ENCODE results near the gene ATF3.
A peak's percentile ranks its signal among the peaks of the same experiment; 100 is the strongest.

ATF3 gene

DNA sequence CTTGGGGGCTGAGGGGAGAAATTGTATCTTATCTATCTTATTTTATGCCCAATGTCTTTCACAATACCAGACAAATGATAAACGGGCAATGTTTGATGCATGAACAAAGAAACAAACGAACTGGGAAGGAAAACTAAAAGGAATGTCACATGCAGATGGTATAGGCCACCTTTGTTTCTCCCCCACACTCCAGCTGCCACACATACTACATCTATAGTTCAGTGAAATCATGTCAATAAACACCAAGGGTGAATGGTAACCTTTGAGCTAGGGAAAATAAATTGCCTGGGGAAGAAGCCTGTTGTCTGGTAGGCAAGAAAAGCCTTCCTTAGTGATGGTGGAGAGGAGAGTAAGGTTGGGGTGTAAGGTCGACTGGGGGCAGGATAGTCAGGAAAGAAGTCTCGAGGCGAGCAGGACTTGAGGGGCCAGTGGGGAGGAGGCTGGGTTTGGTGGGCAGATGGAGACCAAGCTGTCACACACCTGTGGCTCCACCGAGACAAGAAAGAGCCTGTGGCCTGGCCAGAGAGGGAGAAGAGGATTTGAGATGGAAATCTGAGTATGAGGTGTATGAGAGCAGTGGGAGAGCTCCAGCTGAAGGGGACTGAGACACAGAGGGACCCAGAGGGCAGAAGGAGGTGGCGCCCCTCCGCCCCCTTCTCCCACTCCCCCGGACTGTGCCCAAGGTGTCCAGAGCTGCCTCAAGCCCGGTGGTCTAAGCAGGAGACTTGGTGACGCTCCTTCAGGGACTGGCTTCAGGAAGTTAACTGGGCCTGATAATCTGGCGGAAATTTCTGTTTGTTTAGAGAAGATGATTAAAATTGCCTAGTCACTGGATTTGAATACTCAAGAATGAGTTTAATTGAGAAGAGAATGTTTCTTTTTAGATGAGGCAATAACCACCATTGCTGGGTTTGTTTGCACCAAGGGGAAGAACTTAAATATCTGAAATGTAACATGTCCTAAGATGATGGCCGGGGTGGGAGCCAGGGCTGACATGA is 37.3 kb downstream of the ATF3 start:
- Histone ChIP-seq H3K27me3 (ENCODE audit: insufficient read depth, low read length, poor library complexity, severe bottlenecking) (no peaks in the 10 kb centered on the region), H3K36me3 (ENCODE audit: insufficient read depth, low read length) (no peaks in the 10 kb centered on the region), H4K20me1 (ENCODE audit: insufficient read depth, low read length, poor library complexity, severe bottlenecking) (no peaks in the 10 kb centered on the region), H3K9me2 (replicated peaks; ENCODE audit: low read depth, low read length) (no peaks in the 10 kb centered on the region), H3K79me2 (ENCODE audit: insufficient read depth, low read length) (no peaks in the 10 kb centered on the region), H3K4me3 (ENCODE audit: low read length, poor library complexity, severe bottlenecking) (no peak overlapping the region), H3K9me3 (ENCODE audit: insufficient read depth, low read depth, low read length) (no peaks in the 10 kb centered on the region), H2AFZ (ENCODE audit: low read length) (peak overlapping the region; percentile 1; the same call in 1 of the 2 replicates), H3K9ac (ENCODE audit: low read depth, low read length, poor library complexity, severe bottlenecking) (no peak overlapping the region), H3F3A (ENCODE audit: low read depth) (no peaks in the 10 kb centered on the region), H3K4me1 (ENCODE audit: insufficient read depth, low read length, poor library complexity, severe bottlenecking) (peaks cover 15% of the 10 kb centered on the region), H3K4me2 (ENCODE audit: low read depth, low read length, poor library complexity, severe bottlenecking) (no peak overlapping the region)
- TF ChIP-seq, protein P1, sequence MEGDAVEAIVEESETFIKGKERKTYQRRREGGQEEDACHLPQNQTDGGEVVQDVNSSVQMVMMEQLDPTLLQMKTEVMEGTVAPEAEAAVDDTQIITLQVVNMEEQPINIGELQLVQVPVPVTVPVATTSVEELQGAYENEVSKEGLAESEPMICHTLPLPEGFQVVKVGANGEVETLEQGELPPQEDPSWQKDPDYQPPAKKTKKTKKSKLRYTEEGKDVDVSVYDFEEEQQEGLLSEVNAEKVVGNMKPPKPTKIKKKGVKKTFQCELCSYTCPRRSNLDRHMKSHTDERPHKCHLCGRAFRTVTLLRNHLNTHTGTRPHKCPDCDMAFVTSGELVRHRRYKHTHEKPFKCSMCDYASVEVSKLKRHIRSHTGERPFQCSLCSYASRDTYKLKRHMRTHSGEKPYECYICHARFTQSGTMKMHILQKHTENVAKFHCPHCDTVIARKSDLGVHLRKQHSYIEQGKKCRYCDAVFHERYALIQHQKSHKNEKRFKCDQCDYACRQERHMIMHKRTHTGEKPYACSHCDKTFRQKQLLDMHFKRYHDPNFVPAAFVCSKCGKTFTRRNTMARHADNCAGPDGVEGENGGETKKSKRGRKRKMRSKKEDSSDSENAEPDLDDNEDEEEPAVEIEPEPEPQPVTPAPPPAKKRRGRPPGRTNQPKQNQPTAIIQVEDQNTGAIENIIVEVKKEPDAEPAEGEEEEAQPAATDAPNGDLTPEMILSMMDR (conservative IDR thresholded peaks at IDR 0.05; ENCODE audit: low read length), result no peak
- TF ChIP-seq EZH2phosphoT487 (IDR thresholded peaks at IDR 0.05; ENCODE audit: borderline replicate concordance), result no peak

DNA sequence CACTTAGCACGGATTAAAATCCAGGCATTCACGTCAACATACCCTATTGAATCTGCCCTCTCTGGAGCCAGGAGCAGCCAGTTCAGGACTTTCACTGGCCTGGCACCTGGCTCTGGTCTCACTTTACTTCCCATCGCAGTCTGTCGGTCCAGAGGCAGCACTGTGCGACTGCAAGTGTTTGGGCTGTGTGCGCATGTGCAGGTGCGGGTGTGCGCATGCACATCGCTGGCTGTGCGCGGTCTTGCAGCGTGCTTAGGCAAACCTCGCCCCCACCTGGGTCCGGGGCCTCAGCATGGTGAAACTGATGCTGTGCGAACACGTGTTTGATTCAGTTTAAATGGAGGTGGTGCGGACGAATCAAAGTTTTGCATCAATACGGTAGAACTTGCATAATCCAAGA is 38.0 kb downstream of the ATF3 start:
- Histone ChIP-seq H3F3A (ENCODE audit: low read depth) (no peaks in the 10 kb centered on the region), H3K4me1 (ENCODE audit: insufficient read depth, low read length, poor library complexity, severe bottlenecking) (peaks cover 15% of the 10 kb centered on the region), H3K4me2 (ENCODE audit: low read depth, low read length, poor library complexity, severe bottlenecking) (no peak overlapping the region), H4K20me1 (ENCODE audit: insufficient read depth, low read length, poor library complexity, severe bottlenecking) (no peaks in the 10 kb centered on the region), H3K9me3 (ENCODE audit: insufficient read depth, low read depth, low read length) (no peaks in the 10 kb centered on the region), H3K4me3 (ENCODE audit: low read length, poor library complexity, severe bottlenecking) (no peak overlapping the region), H3K27me3 (ENCODE audit: insufficient read depth, low read length, poor library complexity, severe bottlenecking) (no peaks in the 10 kb centered on the region), H3K79me2 (ENCODE audit: insufficient read depth, low read length) (no peaks in the 10 kb centered on the region), H2AFZ (ENCODE audit: low read length) (no peak overlapping the region), H3K9ac (ENCODE audit: low read depth, low read length, poor library complexity, severe bottlenecking) (no peak overlapping the region), H3K9me2 (replicated peaks; ENCODE audit: low read depth, low read length) (no peaks in the 10 kb centered on the region), H3K36me3 (ENCODE audit: insufficient read depth, low read length) (no peaks in the 10 kb centered on the region)
- TF ChIP-seq, protein P1 (conservative IDR thresholded peaks at IDR 0.05; ENCODE audit: low read length), result no peak
- no peak for TF ChIP-seq EZH2phosphoT487 (IDR thresholded peaks at IDR 0.05; ENCODE audit: borderline replicate concordance)

DNA sequence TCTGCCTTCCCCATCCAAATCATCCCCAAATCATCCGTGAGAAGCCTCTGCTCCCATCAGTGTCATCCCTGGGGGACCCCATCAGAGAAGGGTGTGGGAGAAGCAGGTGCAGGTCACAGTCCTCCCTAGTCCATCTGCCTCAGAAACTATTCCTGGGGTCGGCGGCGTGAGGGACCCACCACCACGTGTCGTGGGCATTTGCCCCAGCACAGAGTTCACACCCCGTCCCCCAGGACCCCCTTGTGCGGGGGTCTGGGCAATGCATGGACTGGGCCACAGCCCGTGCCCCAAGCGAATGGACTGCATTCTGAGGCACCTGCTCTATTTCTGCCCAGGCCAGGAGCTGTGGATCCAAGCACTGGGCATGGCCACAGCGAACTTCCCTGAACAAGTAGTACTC is 38.4 kb downstream of the ATF3 start:
- Histone ChIP-seq H3K4me3 (ENCODE audit: low read length, poor library complexity, severe bottlenecking) (no peak overlapping the region), H2AFZ (ENCODE audit: low read length) (no peak overlapping the region), H3K4me2 (ENCODE audit: low read depth, low read length, poor library complexity, severe bottlenecking) (no peak overlapping the region), H3K9ac (ENCODE audit: low read depth, low read length, poor library complexity, severe bottlenecking) (no peak overlapping the region), H3K9me3 (ENCODE audit: insufficient read depth, low read depth, low read length) (no peaks in the 10 kb centered on the region), H3K79me2 (ENCODE audit: insufficient read depth, low read length) (no peaks in the 10 kb centered on the region), H3K9me2 (replicated peaks; ENCODE audit: low read depth, low read length) (no peaks in the 10 kb centered on the region), H4K20me1 (ENCODE audit: insufficient read depth, low read length, poor library complexity, severe bottlenecking) (no peaks in the 10 kb centered on the region), H3K27me3 (ENCODE audit: insufficient read depth, low read length, poor library complexity, severe bottlenecking) (no peaks in the 10 kb centered on the region), H3K4me1 (ENCODE audit: insufficient read depth, low read length, poor library complexity, severe bottlenecking) (peaks cover 15% of the 10 kb centered on the region), H3F3A (ENCODE audit: low read depth) (no peaks in the 10 kb centered on the region), H3K36me3 (ENCODE audit: insufficient read depth, low read length) (no peaks in the 10 kb centered on the region)
- TF ChIP-seq, protein P1 (conservative IDR thresholded peaks at IDR 0.05; ENCODE audit: low read length), result no peak
- TF ChIP-seq EZH2phosphoT487 (IDR thresholded peaks at IDR 0.05; ENCODE audit: borderline replicate concordance), result no peak

Data from Loucy (cell line).